ENCODE data around the gene LARP4B.
A peak's percentile ranks its signal among the peaks of the same experiment; 100 is the strongest.

Gene LARP4B

DNA sequence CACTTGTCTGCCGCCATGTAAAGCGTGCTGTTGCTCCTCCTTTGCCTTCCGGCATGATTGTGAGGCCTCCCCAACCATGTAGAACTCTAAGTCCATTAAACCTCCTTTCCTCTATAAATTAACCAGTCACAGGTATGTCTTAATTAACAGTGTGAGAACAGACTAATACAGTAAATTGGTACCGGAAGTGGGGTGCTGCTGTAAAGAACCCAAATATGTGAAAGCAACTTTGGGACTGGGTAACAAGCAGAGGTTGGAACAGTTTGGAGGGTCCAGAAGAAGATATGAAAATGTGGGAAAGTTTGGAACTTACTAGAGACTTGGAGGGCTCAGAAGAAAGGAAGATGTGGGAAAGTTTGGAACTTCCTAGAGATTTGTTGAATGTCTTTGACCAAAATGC, 135.3 kb downstream of the LARP4B start:
- TF ChIP-seq, protein P1, sequence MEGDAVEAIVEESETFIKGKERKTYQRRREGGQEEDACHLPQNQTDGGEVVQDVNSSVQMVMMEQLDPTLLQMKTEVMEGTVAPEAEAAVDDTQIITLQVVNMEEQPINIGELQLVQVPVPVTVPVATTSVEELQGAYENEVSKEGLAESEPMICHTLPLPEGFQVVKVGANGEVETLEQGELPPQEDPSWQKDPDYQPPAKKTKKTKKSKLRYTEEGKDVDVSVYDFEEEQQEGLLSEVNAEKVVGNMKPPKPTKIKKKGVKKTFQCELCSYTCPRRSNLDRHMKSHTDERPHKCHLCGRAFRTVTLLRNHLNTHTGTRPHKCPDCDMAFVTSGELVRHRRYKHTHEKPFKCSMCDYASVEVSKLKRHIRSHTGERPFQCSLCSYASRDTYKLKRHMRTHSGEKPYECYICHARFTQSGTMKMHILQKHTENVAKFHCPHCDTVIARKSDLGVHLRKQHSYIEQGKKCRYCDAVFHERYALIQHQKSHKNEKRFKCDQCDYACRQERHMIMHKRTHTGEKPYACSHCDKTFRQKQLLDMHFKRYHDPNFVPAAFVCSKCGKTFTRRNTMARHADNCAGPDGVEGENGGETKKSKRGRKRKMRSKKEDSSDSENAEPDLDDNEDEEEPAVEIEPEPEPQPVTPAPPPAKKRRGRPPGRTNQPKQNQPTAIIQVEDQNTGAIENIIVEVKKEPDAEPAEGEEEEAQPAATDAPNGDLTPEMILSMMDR (IDR thresholded peaks at IDR 0.05; ENCODE audit: low read length), result no peak
- no peak for TF ChIP-seq EZH2phosphoT487 (IDR thresholded peaks at IDR 0.05; ENCODE audit: low read length)
- TF ChIP-seq EZH2 (optimal IDR thresholded peaks at IDR 0.05; ENCODE audit: low read depth, low read length), result no peak
- H3K9me3 ChIP-seq (replicated peaks; ENCODE audit: insufficient read depth, low read length), result no peaks in the 10 kb centered on the region
- no peaks in the 10 kb centered on the region for H3K9me2 ChIP-seq (replicated peaks; ENCODE audit: insufficient read depth, low read length)
- no peak for DNase-seq
- H3K4me3 ChIP-seq (ENCODE audit: low read length), result no peak overlapping the region
- no peak overlapping the region for H3K27ac ChIP-seq (ENCODE audit: low read length)
- H3K79me2 ChIP-seq (ENCODE audit: low read length), result peaks cover 5% of the 10 kb centered on the region; the same call in 1 of the 2 replicates
- peaks cover 6% of the 10 kb centered on the region for H3K36me3 ChIP-seq (replicated peaks; ENCODE audit: insufficient read depth, low read length)
- H4K20me1 ChIP-seq (ENCODE audit: insufficient read depth, low read length), result no peaks in the 10 kb centered on the region
- H3K9ac ChIP-seq (ENCODE audit: low read length), result no peak overlapping the region
- H2AFZ ChIP-seq (ENCODE audit: low read length), result no peak overlapping the region
- H3K27me3 ChIP-seq (replicated peaks; ENCODE audit: insufficient read depth, low read length), result no peaks in the 10 kb centered on the region
- no peak overlapping the region for H3K4me2 ChIP-seq (ENCODE audit: low read depth, low read length)
- H3F3A ChIP-seq (ENCODE audit: insufficient read depth, low read length), result no peaks in the 10 kb centered on the region
- H3K4me1 ChIP-seq (ENCODE audit: low read length), result no peaks in the 10 kb centered on the region

DNA sequence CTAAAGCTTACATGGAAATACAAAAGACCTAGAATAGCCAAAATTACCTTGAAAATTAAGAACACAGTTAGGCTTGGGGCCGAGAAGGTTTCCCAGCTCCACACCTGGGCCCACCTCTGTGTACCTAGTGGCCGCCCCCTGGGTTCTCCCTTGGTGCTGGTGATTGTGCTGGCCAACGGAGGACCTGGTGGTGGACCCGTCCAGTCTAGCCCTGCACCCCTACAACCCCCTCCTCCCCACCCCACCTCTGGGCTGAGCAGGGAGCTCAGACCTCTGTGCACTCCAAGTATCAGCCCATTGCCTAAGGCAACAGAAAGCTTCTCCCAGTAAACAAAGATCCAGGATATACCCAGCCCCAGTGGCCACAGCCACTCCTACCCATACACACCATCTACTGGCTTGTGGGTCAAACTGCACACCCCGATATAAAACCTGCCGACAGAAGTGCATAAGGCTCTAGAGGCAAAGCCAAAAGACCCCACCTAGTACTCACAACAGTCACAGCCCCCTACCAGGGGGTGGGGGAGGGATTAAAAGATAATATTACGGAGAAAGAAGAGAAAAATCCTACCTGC, 137.0 kb downstream of the LARP4B start:
- Histone ChIP-seq H3K36me3 (replicated peaks; ENCODE audit: insufficient read depth, low read length) (peaks cover 6% of the 10 kb centered on the region), H3K9ac (ENCODE audit: low read length) (no peak overlapping the region), H3K27me3 (replicated peaks; ENCODE audit: insufficient read depth, low read length) (no peaks in the 10 kb centered on the region), H3K27ac (ENCODE audit: low read length) (no peak overlapping the region), H3F3A (ENCODE audit: insufficient read depth, low read length) (no peaks in the 10 kb centered on the region), H3K4me2 (ENCODE audit: low read depth, low read length) (no peak overlapping the region), H3K79me2 (ENCODE audit: low read length) (peaks cover 5% of the 10 kb centered on the region; the same call in 1 of the 2 replicates), H4K20me1 (ENCODE audit: insufficient read depth, low read length) (no peaks in the 10 kb centered on the region), H3K9me2 (replicated peaks; ENCODE audit: insufficient read depth, low read length) (no peaks in the 10 kb centered on the region), H2AFZ (ENCODE audit: low read length) (no peak overlapping the region), H3K4me1 (ENCODE audit: low read length) (no peaks in the 10 kb centered on the region), H3K4me3 (ENCODE audit: low read length) (no peak overlapping the region), H3K9me3 (replicated peaks; ENCODE audit: insufficient read depth, low read length) (no peaks in the 10 kb centered on the region)
- no peak for DNase-seq
- TF ChIP-seq EZH2 (optimal IDR thresholded peaks at IDR 0.05; ENCODE audit: low read depth, low read length) (no peak), EZH2phosphoT487 (IDR thresholded peaks at IDR 0.05; ENCODE audit: low read length) (no peak)
- TF ChIP-seq, protein P1 (IDR thresholded peaks at IDR 0.05; ENCODE audit: low read length), result peak; percentile 25

DNA sequence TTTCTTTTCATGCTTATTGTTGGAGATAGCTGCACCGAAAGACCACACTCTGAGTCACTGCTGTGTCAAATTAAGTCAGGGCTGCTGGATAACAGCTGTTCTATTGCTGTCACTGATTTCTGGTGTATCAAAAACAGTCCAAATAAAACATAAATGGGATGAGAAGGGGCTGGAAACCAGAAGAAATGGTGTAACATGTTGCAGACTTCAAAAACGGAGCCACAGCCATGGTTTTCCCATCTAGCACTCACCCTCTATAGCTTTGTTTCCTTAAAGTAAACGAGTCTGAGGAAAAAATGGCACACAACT, 138.8 kb downstream of the LARP4B start:
- no peaks in the 10 kb centered on the region for H3K79me2 ChIP-seq (ENCODE audit: low read length)
- no peaks in the 10 kb centered on the region for H3K4me1 ChIP-seq (ENCODE audit: low read length)
- H3K4me3 ChIP-seq (ENCODE audit: low read length), result no peak overlapping the region
- no peak overlapping the region for H3K9ac ChIP-seq (ENCODE audit: low read length)
- H3K9me3 ChIP-seq (replicated peaks; ENCODE audit: insufficient read depth, low read length), result no peaks in the 10 kb centered on the region
- no peak overlapping the region for H3K27ac ChIP-seq (ENCODE audit: low read length)
- TF ChIP-seq, protein P1 (IDR thresholded peaks at IDR 0.05; ENCODE audit: low read length), result no peak
- TF ChIP-seq EZH2phosphoT487 (IDR thresholded peaks at IDR 0.05; ENCODE audit: low read length) (no peak), EZH2 (optimal IDR thresholded peaks at IDR 0.05; ENCODE audit: low read depth, low read length) (no peak)
- no peaks in the 10 kb centered on the region for H3K9me2 ChIP-seq (replicated peaks; ENCODE audit: insufficient read depth, low read length)
- no peak overlapping the region for H3K4me2 ChIP-seq (ENCODE audit: low read depth, low read length)
- no peaks in the 10 kb centered on the region for H4K20me1 ChIP-seq (ENCODE audit: insufficient read depth, low read length)
- DNase-seq, result no peak
- no peaks in the 10 kb centered on the region for H3K27me3 ChIP-seq (replicated peaks; ENCODE audit: insufficient read depth, low read length)
- no peaks in the 10 kb centered on the region for H3K36me3 ChIP-seq (replicated peaks; ENCODE audit: insufficient read depth, low read length)
- H3F3A ChIP-seq (ENCODE audit: insufficient read depth, low read length), result no peaks in the 10 kb centered on the region
- H2AFZ ChIP-seq (ENCODE audit: low read length), result no peak overlapping the region

Measured in MM.1S (cell line).